T-helper 1 cell treated with Interleukin-12 subunit alpha and Interleukin-12 subunit beta and Interleukin-4 antibody, amounts not matched to agents 30 μg/mL and 1 μg/mL, for 36 hours (primary cell): ENCODE measurements around the gene NRG2.

Experiments used
- H3K27ac Mint-ChIP-seq: one replicate; pipeline ENCODE4 v1.8.0; 2021; ENCODE audit warnings: mild to moderate bottlenecking, mixed read lengths
- H3K27me3 Mint-ChIP-seq: one replicate; pipeline ENCODE4 v1.8.0; 2021; ENCODE audit warnings: low read depth, mixed read lengths
- H3K36me3 Mint-ChIP-seq: one replicate; pipeline ENCODE4 v1.8.0; 2021; ENCODE audit warnings: low read depth, mixed read lengths
- H3K4me1 Mint-ChIP-seq: one replicate; pipeline ENCODE4 v1.8.0; 2021; ENCODE audit warnings: low read depth, mixed read lengths
- H3K4me3 Mint-ChIP-seq: one replicate; pipeline ENCODE4 v1.8.0; 2021; ENCODE audit warnings: mild to moderate bottlenecking, moderate library complexity, mixed read lengths
- H3K9me3 Mint-ChIP-seq: one replicate; pipeline ENCODE4 v1.8.0; 2021; ENCODE audit warnings: mixed read lengths

Gene NRG2

DNA sequence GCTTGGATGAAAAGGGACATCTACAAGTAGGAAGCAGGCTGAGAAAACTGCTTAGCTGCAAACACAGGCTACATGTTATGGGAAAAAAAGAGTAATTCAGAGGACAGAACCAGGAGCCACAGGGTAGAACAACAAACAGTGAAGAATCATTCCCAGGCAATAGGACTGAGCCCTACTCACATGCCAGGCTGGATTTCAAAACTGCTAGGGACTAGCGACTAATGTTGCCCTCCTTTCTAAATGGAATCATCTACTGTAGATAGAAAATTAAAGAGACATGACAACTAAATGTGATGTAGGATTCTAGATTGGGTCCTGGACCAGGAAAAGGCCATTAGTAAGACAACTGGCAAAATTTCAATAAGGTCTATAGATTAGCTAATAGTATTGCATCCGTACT is 15.3 kb downstream of the NRG2 start:
- Mint-ChIP-seq H3K27ac (no peak overlapping the region), H3K27me3 (peaks cover 16% of the 10 kb centered on the region), H3K4me3 (no peak overlapping the region), H3K36me3 (no peaks in the 10 kb centered on the region), H3K9me3 (no peaks in the 10 kb centered on the region), H3K4me1 (no peaks in the 10 kb centered on the region)

DNA sequence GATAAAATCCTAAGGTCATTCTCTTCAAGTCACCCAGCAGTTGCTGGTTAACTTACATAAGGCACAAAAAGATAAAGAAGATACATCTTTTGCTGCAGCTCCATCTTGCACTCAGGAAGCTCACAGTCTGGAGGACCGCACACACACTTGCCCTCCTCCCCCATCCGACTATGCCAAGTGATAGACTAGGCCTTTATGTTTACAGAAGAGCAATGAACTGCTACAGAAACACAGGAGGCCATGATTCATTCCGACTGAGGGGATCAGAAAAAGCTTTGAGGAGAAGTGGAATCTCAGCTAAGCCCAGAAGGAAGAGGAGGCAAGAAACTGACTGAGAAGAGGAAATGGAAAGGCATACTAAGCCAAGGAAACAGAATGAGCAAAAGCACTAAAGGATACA is 17.4 kb downstream of the NRG2 start:
- Mint-ChIP-seq H3K4me1 (no peaks in the 10 kb centered on the region), H3K4me3 (no peak overlapping the region), H3K27ac (no peak overlapping the region), H3K9me3 (no peaks in the 10 kb centered on the region), H3K27me3 (peaks cover 6% of the 10 kb centered on the region), H3K36me3 (no peaks in the 10 kb centered on the region)

DNA sequence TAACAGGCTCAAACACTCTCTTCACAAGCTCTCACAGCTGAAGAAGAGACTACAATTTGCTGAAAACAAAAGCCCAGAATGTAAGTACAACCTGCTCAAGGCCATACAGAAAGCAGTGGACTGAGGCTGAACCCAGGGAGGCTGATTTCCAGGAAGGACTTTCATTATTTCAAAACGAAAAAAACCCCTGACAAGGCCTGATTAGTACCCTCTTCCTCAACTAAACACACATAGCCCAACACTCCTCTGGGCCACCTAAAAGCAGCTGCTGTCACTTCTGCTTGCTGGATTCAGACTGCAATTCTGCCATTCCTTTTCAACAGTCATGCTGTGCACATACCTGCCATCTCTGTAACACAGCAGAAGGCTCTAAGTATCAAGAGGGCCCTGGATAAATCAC is 18.2 kb downstream of the NRG2 start:
- Mint-ChIP-seq H3K36me3 (no peaks in the 10 kb centered on the region), H3K4me3 (no peak overlapping the region), H3K27me3 (peaks cover 6% of the 10 kb centered on the region), H3K9me3 (no peaks in the 10 kb centered on the region), H3K27ac (no peak overlapping the region), H3K4me1 (no peaks in the 10 kb centered on the region)

DNA sequence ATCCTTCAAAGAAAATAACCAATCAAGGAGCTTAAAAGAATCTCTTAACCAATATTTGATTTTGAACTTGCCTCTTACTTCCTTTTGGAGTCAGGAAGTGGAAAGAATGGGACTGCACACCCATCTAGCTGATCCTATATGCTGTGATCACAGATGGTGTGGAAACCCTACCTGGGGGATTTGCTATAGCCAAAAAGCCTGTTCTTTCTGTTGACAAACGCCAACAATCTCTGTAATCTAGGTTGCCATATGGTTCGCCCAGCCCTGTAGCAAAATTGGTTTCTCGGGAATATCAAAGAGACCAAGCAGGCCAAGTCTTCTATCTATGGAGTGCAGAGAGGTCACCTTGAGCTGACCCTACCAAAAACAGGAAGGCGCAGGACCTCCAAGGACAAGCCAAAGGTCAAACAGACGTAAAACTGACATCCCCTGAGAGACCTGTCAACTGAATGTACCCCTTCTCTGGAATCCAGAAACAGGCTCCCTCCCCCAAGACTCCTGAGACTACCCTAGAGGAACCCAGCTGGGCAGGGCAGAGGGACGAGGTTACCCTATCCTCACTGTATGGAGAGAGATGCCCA is 19.4 kb downstream of the NRG2 start:
- Mint-ChIP-seq H3K9me3 (no peaks in the 10 kb centered on the region), H3K27me3 (peaks cover 6% of the 10 kb centered on the region), H3K27ac (no peak overlapping the region), H3K36me3 (no peaks in the 10 kb centered on the region), H3K4me3 (no peak overlapping the region), H3K4me1 (no peaks in the 10 kb centered on the region)

DNA sequence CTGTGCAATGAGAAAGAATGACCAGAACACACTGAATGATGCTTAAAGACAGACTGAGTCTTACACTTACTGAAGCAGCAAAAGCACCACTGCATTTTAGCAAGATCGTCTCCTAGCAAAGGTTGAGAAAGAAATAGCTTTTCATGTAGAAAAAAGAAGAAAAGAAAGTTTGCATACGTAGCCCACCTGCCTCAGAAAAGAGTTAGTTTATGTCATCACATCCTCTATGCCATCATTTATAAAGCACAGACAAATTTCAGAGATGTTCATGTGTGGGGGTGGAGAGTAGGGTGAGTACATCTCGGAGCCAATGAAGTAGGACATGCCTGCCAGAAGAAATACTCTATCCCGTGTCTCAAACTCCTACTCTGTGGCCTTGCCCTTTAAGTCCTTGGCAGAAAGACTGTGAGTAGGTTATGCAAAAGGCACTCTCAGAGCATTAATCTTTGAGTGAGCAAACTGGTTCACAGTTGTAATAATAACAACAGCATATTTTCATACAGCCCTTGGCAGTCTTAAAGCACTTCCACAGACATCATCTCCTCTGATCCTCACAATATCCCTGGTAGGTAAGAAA is 22.4 kb downstream of the NRG2 start:
- Mint-ChIP-seq H3K9me3 (no peaks in the 10 kb centered on the region), H3K4me1 (no peaks in the 10 kb centered on the region), H3K4me3 (no peak overlapping the region), H3K27ac (no peak overlapping the region), H3K36me3 (no peaks in the 10 kb centered on the region), H3K27me3 (peaks cover under 1% of the 10 kb centered on the region)

DNA sequence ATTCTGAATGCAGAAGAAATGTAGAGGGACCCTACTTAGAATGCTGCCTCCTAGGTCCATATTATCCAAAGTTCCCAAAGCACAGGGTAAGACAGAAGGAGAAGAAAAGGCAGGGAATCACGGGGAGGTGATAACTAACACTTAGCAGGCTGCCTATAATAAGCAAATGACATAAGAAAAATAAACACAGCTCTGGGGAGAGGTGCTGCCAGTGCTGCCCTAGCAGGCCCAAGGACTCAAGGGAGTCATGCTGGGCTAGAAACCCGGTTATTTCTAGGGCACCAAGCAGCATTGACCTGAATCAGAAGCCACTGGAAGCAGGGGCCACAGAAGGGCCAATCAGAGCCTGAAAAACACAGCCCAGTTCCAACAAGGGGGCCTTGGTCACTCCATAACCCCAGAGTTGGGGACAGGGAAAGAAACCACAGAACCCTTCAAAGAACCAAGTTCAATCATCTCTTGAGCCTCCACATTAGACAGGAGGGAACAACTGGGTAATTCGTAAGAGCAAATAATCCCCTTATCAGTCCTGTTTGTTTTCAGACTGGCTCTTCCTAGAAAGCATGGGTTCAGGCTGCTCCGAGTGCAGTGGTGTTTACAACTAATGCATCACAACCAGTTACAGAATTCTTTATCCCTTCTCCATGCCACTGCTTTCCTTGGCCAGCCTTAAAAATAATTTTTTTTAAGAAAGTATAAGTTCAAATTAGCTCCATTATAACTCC is 24.0 kb downstream of the NRG2 start:
- no peak overlapping the region for H3K4me3 Mint-ChIP-seq
- H3K36me3 Mint-ChIP-seq: no peaks in the 10 kb centered on the region
- H3K4me1 Mint-ChIP-seq: no peaks in the 10 kb centered on the region
- H3K9me3 Mint-ChIP-seq: no peaks in the 10 kb centered on the region
- no peak overlapping the region for H3K27ac Mint-ChIP-seq
- H3K27me3 Mint-ChIP-seq: no peaks in the 10 kb centered on the region

DNA sequence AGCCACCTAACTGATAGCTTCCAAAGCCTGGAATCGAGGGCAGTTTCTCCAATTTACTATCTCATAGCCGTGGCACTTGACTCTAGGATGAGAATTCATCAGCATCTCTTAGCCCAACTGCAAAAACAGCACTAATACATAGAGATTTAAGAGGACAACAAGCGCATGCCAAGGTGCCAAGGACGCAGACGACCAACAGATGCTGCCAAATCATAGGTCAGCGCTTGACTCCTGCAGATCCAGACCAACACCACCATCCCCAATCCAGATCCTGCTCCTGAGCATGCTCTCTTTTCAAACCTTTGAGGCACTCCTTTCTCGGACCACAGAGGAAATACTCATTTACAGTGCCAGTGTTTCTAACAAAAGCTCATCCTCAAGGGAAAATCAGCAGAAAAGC is 24.6 kb downstream of the NRG2 start:
- Mint-ChIP-seq H3K4me3 (no peak overlapping the region), H3K27ac (no peak overlapping the region), H3K4me1 (no peaks in the 10 kb centered on the region), H3K9me3 (no peaks in the 10 kb centered on the region), H3K27me3 (no peaks in the 10 kb centered on the region), H3K36me3 (no peaks in the 10 kb centered on the region)

DNA sequence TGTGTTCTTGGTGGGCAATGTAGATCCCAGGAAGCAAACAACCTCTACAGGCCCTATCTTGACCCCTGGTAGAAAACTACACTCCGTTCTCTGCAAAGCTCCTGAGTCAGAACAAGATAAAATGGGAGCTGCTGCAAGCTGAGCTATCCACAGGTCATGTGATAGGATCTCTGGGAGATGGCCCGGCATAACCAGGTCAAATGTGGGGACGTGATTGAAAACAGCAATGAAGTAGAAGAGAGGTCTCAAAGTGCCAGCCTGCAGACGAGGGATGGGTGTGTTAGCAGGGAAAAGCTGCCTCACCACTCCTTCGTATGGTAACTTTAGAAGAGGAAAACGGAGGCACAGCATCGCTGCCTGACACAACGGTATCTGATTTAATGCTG is 25.0 kb downstream of the NRG2 start:
- no peak overlapping the region for H3K4me3 Mint-ChIP-seq
- H3K27me3 Mint-ChIP-seq: no peaks in the 10 kb centered on the region
- H3K4me1 Mint-ChIP-seq: no peaks in the 10 kb centered on the region
- no peaks in the 10 kb centered on the region for H3K36me3 Mint-ChIP-seq
- H3K27ac Mint-ChIP-seq: no peak overlapping the region
- H3K9me3 Mint-ChIP-seq: no peaks in the 10 kb centered on the region

DNA sequence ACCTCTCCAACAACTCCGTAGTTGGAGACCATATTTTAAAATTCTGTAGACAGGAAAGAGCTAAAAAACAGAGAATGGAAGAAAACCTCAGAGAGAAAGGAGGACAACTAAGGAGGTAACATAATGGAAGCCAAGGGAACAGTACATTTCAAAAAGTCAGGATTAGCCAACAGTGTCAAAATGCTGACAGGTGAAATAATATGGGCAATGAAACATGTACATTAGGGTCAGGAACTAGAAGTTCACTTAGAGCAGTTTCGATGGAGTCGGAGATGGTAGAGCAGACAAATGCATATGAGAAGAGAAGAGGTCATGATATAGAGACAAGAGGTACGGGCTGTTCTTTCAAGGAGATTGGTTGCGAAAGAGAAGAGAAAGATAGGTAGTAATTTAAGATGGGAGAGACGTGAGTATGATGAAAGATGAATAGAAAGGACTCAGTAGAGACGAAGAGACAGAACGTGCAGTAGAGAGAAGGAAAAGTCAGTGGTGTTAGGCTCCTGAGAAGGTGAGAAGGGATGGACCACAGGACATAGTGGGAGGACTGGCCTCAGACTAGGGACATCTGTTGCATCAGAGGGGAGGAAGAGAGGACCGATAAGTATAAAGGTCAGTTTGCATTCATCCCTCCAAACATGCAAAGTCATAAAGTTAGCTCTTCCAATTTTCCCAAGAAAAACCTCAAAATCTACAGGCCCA is 25.6 kb downstream of the NRG2 start:
- no peaks in the 10 kb centered on the region for H3K4me1 Mint-ChIP-seq
- no peaks in the 10 kb centered on the region for H3K27me3 Mint-ChIP-seq
- no peak overlapping the region for H3K27ac Mint-ChIP-seq
- no peaks in the 10 kb centered on the region for H3K36me3 Mint-ChIP-seq
- no peaks in the 10 kb centered on the region for H3K9me3 Mint-ChIP-seq
- H3K4me3 Mint-ChIP-seq: no peak overlapping the region

DNA sequence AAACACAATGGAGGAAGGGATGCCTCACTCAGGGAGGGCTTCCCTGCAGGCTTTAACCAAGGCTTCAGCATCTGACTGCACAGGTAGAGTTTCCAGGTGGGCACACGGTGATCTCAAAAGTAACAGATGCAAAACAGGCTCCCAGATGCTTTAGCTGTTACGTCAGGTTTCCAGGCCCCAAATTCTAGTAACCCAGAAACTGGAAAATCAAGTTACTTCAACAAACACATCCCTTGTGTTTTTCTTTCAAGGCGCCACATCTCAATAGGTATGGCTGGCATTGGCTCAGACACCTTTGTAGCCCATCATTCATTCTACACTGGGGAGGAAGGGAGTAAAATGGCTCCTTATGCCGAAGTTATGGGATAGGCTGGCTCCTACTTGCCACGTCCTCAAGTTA is 27.4 kb downstream of the NRG2 start:
- Mint-ChIP-seq H3K9me3 (no peaks in the 10 kb centered on the region), H3K27me3 (no peaks in the 10 kb centered on the region), H3K27ac (no peak overlapping the region), H3K4me3 (no peak overlapping the region), H3K36me3 (no peaks in the 10 kb centered on the region), H3K4me1 (no peaks in the 10 kb centered on the region)

DNA sequence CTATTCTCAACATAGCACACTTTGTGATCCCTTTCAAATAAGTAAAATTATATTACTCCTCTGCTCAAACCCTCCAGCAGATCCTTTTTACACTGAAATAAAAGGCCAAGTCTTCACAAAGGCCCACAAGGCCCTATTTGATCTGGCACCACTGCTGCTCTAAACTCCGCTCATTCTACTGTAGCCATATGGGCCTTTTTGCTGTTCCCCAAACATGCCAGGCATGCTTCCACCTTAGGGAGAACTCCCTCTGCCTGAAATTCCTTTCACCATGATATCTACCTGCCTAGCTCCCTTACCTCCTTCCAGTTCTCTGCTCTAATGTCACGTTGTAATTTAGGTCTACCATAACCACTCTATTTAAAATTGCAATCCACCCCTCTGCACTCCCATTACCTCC is 28.3 kb downstream of the NRG2 start:
- Mint-ChIP-seq H3K4me3 (no peak overlapping the region), H3K36me3 (no peaks in the 10 kb centered on the region), H3K4me1 (no peaks in the 10 kb centered on the region), H3K27me3 (peaks cover 1% of the 10 kb centered on the region), H3K27ac (no peak overlapping the region), H3K9me3 (no peaks in the 10 kb centered on the region)

DNA sequence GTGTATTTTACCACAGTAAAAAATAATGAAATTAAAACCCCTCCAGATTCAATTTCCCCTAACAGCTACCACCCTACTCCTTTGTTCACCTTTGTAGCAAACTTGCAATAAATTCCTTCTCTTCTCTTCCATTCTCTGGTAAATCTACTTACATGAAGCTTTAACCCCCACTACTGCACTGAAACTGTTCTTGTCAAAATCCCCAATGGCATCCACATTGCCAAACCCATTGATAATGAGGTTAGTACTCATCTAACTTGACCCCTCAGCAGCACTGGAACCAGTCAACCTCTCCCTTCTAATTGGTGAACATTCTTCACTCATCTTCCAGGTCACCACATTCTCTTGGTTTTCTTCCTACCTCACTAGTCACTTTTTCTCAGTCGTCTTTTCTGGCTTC is 29.6 kb downstream of the NRG2 start:
- Mint-ChIP-seq H3K4me1 (no peaks in the 10 kb centered on the region), H3K9me3 (no peaks in the 10 kb centered on the region)

DNA sequence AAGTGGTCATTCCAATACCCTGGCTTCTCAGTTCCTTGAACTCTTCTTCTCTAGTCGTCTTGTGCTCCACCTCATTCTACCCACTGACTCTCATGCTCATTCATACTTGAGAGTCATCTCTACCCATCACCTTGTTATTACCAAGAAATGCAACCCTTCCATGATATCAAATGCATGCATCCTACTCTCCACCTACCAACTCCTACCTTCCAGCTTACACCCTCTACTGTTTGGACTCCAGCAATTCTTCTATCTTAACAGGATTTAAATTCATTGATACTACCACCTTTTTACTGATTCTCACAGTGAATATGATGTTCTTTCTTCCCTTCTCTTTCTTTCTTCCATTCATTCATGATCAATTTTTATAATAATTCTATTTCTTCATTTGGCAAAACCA is 30.7 kb downstream of the NRG2 start:
- Mint-ChIP-seq H3K27me3 (peaks cover 5% of the 10 kb centered on the region), H3K4me3 (no peak overlapping the region), H3K36me3 (no peaks in the 10 kb centered on the region)

More for the DNA sequence above, 29.6 kb downstream of the NRG2 start:
- H3K27me3 Mint-ChIP-seq: peaks cover 5% of the 10 kb centered on the region
- no peak overlapping the region for H3K4me3 Mint-ChIP-seq
- H3K36me3 Mint-ChIP-seq: no peaks in the 10 kb centered on the region
- no peak overlapping the region for H3K27ac Mint-ChIP-seq

DNA sequence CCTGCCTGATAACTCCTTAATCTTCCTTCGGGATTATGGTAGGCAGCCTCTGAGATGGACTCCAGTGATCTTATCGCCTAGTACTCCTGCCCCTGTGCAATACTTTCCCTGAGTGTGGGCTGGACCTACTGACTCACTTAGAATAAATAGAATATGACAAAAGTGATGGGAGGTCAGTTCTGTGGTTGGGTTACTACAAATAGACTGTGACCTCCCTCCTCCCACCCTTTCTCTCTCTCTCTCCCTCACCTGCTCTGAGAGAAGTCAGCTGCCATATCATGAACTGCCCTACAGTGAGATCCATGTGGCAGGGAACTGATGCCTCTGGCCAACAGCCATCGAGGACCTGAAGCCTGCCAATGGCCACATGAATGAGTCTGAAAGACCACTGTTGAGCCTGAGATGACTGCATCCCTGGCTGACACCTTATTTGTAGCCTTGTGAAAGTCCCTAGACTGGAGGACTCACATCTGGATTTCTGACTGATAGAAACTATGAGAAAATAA is 31.7 kb downstream of the NRG2 start:
- H3K4me3 Mint-ChIP-seq: no peak overlapping the region
- H3K27me3 Mint-ChIP-seq: peaks cover 11% of the 10 kb centered on the region
- H3K9me3 Mint-ChIP-seq: no peaks in the 10 kb centered on the region
- no peak overlapping the region for H3K27ac Mint-ChIP-seq
- H3K36me3 Mint-ChIP-seq: no peaks in the 10 kb centered on the region
- H3K4me1 Mint-ChIP-seq: no peaks in the 10 kb centered on the region

More for the DNA sequence above, 30.7 kb downstream of the NRG2 start:
- no peaks in the 10 kb centered on the region for H3K9me3 Mint-ChIP-seq
- no peak overlapping the region for H3K27ac Mint-ChIP-seq
- no peaks in the 10 kb centered on the region for H3K4me1 Mint-ChIP-seq

DNA sequence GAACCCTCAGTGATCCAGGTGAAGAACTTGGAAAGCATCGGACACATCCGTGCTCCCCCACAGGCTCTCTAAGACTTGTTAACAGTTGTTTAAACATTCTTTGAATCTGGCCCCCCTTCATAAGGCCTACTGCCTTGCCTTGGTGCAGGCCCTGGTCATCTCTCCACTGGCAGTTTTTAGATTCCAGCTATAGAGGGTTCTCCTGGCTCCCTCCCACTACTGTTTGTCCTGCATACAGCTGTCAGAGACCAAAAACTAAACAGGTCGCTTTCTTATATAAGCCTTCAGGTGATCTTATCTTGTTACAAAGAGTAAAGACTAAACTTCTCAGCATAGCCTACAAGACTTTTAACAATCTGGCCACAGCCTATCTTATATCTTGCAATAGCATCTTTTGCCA is 32.3 kb downstream of the NRG2 start:
- no peak overlapping the region for H3K4me3 Mint-ChIP-seq
- no peaks in the 10 kb centered on the region for H3K9me3 Mint-ChIP-seq
- H3K27me3 Mint-ChIP-seq: peaks cover 12% of the 10 kb centered on the region
- H3K27ac Mint-ChIP-seq: no peak overlapping the region
- H3K4me1 Mint-ChIP-seq: no peaks in the 10 kb centered on the region
- no peaks in the 10 kb centered on the region for H3K36me3 Mint-ChIP-seq
